ENCODE data around the gene RBM48.
"Not testable (repeated sequence)": the region's sequence is repeated elsewhere in the genome, so short reads cannot be mapped to it uniquely, and the experiment has no call there.

Gene RBM48

GRCh38 chr7:92528188-92528957, at the start of gene RBM48, which contains the start of gene PEX1:
Gene RBM48 (plus strand): TSS chr7:92528795. CDS start chr7:92528814, 19 bp downstream.
Gene PEX1 (minus strand): TSS chr7:92528520. CDS start chr7:92528435, 85 bp downstream.
- peak; percentile 98 for DNase-seq

GRCh38 chr7:92479146-92479545, 49.4 kb upstream of the RBM48 start:
- DNase-seq = not testable (repeated sequence)

DNA sequence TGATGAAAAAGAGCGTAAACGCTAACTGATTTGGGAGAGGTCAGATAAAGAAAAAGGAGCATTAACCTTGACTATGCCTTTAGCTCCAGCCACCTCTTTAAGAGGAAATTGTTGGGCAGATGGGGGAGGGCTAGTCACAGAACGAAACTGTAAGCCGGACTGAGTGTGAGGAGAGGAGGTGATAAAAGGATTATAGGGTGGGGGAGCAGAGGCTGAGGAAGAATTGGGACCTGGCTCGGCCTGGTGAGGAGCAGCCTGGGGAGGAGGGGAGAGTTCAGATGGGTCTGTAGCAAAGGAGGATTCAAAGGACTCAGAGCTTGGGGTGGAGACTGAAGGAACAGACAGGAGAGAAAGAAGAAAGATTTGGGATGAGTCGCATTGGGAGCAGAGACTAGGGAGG, 45.0 kb upstream of the RBM48 start:
- DNase-seq = not testable (repeated sequence)

DNA sequence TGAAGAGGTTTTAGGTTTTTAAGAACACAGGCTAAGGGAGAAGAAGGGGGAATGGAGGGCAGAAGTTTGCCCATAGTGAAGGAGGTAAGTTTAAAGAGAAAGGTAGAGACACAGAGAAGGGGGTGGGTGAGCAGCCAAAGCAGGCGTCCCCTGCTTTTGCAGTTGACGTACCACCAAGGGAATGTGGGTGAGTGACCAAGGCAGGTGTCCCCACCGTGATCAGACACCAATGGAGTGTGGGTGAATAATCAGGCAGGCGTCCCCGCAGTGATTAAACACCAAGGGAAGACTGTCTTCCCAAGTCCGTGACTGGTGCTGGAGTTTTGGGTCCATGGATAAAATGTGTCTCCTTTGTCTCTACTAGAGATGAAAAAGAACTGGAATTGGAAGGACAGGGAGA, 44.4 kb upstream of the RBM48 start:
- not testable (repeated sequence) for DNase-seq

DNA sequence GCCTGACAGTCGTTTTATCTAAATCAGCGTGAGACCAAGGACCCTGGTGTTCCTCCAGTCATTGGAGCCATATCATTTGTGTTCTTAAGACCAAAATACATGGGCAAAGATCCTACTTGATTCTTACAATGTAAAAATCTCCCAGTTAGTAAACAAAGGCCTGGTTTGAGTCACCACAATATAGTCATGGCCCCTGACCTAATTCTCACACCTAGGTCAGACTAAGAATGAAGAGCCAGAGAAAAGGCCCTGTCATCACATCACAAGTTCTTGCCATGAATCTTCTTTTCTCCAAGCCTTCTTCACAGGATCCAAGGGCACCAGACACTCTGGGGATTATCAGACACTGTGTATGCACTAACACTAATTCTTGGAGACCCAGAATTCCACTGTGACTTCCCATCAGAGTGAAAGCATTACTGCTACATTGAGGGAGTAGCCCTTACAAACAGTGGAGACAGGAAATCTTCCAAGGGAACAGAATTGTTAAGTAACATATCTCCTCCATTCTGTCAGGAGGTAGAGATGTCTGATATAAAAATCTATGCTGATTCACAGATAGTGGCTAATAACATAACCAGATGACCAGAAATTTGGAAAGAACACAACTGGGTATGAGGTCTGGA, 43.2 kb upstream of the RBM48 start:
- no peak for DNase-seq

DNA sequence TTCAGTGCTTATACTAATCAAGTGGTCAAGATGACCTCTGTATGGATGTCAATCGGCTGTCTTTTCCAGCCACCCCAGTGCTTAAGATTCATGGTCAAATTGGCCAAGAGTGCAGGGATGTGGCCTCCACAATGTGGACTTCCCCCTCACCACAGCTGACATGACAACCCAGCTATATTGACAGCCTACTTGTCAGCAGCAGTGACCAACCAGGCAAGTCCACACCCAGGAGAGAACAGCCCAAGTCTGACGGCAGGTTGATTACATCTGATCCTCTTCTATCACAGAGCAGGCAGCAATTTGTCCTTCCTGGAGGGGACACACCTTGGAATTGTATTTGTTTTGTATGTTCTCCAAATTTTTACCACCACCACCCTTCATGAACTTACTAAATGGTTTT, 42.6 kb upstream of the RBM48 start:
- DNase-seq = no peak

GRCh38 chr7:92487804-92488203, 40.8 kb upstream of the RBM48 start:
- no peak for DNase-seq

- no peak for DNase-seq
These were observed 39.0 kb upstream of the RBM48 start for GRCh38 chr7:92489634-92490033.

DNA sequence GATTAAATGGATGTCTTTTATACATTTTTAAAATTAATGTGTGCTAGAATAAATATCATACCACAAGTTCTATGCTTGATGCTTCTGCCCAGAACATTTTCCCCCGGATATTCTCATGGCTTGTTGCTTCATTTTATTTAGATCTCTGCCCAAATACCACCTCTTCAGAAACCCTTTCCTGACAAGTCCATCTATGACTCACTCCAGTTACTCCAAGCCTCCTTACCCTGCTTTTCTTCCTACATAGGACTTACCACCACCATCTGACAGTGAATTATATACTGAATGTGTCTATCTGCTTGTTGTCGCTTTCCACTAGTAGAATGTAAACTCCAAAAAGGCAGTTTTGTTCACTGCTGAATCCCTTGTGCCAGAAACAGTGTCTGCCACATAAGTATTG, 31.7 kb upstream of the RBM48 start:
- DNase-seq = no peak

DNA sequence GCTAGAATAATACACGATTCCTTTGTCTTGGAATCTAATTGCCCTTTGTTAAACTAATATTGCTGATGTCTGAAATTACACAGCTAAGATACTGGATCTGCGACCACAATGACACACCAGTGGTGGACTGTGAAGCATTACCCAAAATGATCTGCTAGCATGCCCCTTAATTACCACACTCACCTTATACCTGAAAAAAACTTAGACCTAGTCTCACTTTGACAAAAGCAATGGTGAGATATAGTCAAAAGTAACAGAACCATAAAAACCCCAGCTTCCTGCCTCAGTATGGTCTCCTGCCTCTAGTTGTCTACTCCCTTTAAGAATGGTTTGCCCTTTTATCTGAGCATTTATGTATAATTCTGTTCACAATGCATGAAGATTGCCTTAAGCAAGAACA, 30.0 kb upstream of the RBM48 start:
- no peak for DNase-seq

GRCh38 chr7:92503767-92504166, 24.8 kb upstream of the RBM48 start:
- no peak for DNase-seq

- DNase-seq = no peak
These were observed 24.0 kb upstream of the RBM48 start for GRCh38 chr7:92504563-92504962.

DNA sequence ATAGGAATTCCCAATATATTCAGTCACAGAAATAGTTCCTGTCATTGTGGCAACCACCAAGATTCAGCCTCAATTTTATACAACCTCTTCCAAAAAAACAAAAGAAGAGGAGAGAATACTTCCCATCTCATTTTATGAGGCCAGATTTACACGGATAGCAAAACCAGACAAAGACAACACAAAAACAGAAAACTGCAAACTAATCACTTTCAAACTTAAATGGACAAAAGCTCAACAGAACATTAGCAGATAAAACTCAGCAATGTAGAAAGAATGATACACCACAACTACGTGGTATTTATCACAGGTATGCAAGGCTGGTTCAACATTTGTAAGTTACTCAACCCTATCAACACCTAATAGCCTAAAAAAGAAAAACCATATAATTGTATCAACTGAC, 22.2 kb upstream of the RBM48 start:
- no peak for DNase-seq

- DNase-seq = no peak
These were observed 19.6 kb upstream of the RBM48 start for GRCh38 chr7:92508946-92509345.

GRCh38 chr7:92513167-92513902, 15.3 kb upstream of the RBM48 start:
- no peak for DNase-seq

GRCh38 chr7:92517631-92518030, 11.0 kb upstream of the RBM48 start:
- no peak for DNase-seq

- DNase-seq = no peak
These were observed 8.6 kb upstream of the RBM48 start for GRCh38 chr7:92520024-92520423.

DNA sequence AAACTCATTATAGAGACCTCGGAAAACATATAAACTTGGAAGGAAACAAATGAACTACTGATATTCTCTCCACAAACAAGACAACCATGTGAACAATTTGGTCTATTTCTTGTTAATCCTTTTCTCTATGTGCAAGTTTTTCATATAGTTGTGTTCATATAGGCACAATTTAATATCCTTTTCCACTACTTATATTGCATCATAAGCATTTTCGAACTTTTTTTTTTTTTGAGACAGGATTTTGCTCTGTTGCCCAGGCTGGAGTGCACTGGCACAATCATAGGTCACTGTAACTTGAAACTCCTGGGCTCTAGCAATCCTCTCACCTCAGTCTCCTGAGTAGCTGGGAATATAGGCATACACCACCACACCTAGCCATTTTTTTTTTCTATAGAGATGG, 5.5 kb upstream of the RBM48 start:
- no peak for DNase-seq

DNA sequence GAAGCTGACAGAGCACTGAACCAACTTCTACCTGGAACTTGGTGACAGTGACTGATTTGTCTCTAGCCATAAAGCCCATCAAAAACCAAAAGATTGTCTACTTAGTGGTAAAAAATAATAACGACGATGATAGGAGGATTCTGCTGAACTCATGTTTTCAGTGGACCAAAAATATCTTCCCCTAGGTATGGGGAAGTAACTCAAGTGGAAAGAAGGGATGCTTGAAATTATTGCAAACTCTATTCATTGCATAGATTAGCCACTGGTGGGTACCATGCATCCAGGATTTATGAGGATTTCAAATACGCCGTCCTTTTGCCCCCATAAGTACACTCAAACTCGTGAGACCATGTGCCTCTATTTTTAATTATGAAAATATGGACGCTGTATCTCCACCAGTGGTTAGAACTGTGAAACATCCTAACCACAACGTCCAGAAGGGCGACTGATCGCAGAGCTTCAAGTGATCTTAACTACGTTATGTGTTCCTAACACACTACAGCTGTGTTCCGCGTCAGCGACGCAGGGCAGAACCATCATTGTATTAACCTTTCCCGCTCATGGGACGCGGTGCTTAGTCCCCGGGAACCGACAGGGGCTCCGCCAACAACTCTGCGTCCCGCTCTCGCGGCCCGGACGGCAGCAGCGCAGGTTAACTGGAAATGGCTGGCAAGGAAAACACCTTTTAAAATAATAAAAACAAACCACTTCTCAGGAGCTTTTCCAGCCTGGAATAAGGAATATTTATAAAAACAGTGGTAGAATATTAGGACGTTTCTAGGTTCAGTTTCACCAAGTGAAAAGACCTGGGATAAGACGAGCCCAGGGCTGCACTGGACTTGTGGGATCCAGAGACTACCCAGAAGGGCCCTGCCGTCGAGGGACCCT, 1.1 kb upstream of the RBM48 start:
- DNase-seq = peak; percentile 62

GRCh38 chr7:92528958-92529264, 316 bp downstream of the RBM48 start:
- DNase-seq = no peak

- DNase-seq = no peak
These were observed 6.0 kb downstream of the RBM48 start for GRCh38 chr7:92534572-92534971.

- DNase-seq = not testable (repeated sequence)
These were observed 14.9 kb downstream of the RBM48 start for GRCh38 chr7:92543542-92543941.

- DNase-seq = not testable (repeated sequence)
These were observed 16.5 kb downstream of the RBM48 start for GRCh38 chr7:92545116-92545515.
